ENCODE measurements around the gene TEK.

The TEK gene

DNA sequence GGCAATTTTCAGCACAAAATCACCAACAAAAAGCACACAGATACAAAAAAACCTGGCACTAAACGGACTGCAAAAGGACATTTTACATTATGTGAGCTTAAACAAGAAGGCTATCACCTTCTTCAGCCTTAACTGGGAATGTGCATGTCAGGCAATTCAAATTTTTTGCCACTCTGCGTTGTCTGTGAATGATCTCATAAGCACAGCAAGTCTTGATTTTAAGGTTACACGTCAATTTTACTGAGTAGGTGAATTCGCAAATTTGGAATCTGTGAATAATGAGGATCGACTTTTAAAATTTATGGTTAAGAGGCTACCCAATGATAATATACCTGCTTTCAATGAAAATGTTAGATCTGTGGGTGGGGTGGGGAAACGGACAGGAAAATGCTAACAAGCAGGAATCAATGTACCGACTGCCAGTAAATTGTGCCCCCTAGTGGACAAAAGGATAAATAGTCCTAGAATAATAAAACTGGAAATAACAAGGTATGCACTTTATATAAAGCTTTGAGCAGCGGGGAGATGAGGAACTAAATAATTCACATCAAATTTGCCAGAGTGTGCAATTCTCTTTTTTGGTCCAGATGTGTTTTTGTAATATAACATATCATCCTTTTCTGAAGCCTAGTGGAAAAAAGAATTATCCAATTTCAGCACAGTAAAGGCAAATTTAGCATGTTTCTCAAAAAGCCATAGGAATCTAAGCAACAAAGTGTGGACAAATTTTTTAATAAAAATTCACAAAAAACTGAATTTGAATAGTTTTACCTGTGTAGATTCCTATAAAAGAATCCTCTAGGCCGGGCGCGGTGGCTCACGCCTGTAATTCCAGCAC, 167.4 kb downstream of the TEK start:
- no peaks in the 10 kb centered on the region for H3K36me3 ChIP-seq
- H3K27me3 ChIP-seq, result peaks cover 5% of the 10 kb centered on the region
- no peaks in the 10 kb centered on the region for H3K4me1 ChIP-seq (ENCODE audit: control insufficient read depth in 1 of 2, insufficient read depth in 1 of 2, low read depth in 1 of 2, low read length in 1 of 2)
- H3K27ac ChIP-seq, result no peak overlapping the region
- TF ChIP-seq, protein P1, sequence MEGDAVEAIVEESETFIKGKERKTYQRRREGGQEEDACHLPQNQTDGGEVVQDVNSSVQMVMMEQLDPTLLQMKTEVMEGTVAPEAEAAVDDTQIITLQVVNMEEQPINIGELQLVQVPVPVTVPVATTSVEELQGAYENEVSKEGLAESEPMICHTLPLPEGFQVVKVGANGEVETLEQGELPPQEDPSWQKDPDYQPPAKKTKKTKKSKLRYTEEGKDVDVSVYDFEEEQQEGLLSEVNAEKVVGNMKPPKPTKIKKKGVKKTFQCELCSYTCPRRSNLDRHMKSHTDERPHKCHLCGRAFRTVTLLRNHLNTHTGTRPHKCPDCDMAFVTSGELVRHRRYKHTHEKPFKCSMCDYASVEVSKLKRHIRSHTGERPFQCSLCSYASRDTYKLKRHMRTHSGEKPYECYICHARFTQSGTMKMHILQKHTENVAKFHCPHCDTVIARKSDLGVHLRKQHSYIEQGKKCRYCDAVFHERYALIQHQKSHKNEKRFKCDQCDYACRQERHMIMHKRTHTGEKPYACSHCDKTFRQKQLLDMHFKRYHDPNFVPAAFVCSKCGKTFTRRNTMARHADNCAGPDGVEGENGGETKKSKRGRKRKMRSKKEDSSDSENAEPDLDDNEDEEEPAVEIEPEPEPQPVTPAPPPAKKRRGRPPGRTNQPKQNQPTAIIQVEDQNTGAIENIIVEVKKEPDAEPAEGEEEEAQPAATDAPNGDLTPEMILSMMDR (IDR thresholded peaks at IDR 0.05), result peak; percentile 68
- H3K9me3 ChIP-seq, result no peaks in the 10 kb centered on the region
- H3K4me3 ChIP-seq (ENCODE audit: low read depth in 1 of 2, low read length in 1 of 2), result no peak overlapping the region

DNA sequence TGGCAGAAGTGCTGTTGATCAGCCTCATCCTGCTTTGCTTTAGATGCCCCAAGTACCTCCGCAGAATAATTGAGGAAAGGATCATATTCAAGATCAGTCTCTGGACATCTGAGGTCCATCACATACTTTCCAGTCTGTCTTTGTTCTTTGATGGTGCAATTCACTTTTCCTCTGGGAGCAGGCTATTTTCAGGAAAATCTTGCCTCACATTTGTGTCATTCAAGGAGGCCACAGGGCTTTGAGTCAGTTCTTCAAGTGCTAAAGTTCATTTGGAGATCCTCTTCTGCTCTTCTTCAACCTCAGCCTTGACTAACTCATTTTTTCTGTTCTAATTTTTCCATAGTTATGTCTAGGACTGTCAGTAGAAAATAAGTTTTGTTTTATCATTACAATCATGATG, 169.3 kb downstream of the TEK start:
- Histone ChIP-seq H3K27me3 (peaks cover 5% of the 10 kb centered on the region), H3K4me1 (ENCODE audit: control insufficient read depth in 1 of 2, insufficient read depth in 1 of 2, low read depth in 1 of 2, low read length in 1 of 2) (no peaks in the 10 kb centered on the region), H3K4me3 (ENCODE audit: low read depth in 1 of 2, low read length in 1 of 2) (no peak overlapping the region), H3K36me3 (no peaks in the 10 kb centered on the region), H3K9me3 (no peaks in the 10 kb centered on the region), H3K27ac (no peak overlapping the region)
- TF ChIP-seq, protein P1 (IDR thresholded peaks at IDR 0.05), result no peak

DNA sequence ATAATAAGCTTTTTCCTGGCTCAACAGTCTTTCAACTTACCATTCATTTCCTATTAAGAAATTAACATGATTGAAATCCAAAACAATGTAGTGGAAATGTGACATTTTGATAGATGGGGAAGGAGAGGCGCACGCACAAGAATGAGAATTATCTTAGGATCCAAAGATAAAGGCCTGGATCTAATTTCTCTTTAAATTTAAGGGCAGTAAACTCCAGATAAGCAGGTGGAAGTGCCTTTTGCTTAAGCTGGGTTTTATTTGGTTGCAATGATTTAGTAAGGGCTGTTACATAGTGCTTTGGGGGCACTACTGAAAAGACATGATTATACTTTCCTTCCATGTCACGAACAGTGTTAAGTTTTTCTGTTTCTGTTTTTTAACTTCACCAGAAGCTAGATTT, 170.6 kb downstream of the TEK start:
- Histone ChIP-seq H3K4me3 (ENCODE audit: low read depth in 1 of 2, low read length in 1 of 2) (no peak overlapping the region), H3K36me3 (no peaks in the 10 kb centered on the region), H3K27me3 (peaks cover 5% of the 10 kb centered on the region), H3K9me3 (no peaks in the 10 kb centered on the region), H3K27ac (no peak overlapping the region), H3K4me1 (ENCODE audit: control insufficient read depth in 1 of 2, insufficient read depth in 1 of 2, low read depth in 1 of 2, low read length in 1 of 2) (no peaks in the 10 kb centered on the region)
- TF ChIP-seq, protein P1 (IDR thresholded peaks at IDR 0.05), result no peak
